ENCODE results near the gene NAA35.
A peak's percentile ranks its signal among the peaks of the same experiment; 100 is the strongest.
"Not testable (repeated sequence)": the region's sequence is repeated elsewhere in the genome, so short reads cannot be mapped to it uniquely, and the experiment has no call there.

The NAA35 gene

DNA sequence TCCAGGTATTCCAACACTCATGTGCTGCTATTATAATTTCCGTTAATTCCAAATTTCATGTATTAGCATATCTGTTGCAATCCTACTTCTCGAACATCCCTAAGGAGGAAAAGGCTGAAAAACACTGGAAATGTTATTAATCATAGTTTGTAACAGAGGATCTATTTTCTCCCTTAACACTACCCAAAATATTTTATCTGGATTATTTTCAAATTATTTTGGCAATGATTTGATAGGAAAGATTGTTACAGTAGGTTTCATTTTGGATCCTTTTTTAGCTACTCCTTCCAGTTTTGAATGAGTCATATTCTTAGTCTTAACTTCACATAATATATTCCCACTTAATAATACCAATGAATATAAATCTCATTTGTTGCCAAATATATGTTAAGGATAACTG is 13.9 kb upstream of the NAA35 start:
- no peak for DNase-seq (ENCODE audit: extremely low read depth, low read depth)
- TF ChIP-seq, protein P1, sequence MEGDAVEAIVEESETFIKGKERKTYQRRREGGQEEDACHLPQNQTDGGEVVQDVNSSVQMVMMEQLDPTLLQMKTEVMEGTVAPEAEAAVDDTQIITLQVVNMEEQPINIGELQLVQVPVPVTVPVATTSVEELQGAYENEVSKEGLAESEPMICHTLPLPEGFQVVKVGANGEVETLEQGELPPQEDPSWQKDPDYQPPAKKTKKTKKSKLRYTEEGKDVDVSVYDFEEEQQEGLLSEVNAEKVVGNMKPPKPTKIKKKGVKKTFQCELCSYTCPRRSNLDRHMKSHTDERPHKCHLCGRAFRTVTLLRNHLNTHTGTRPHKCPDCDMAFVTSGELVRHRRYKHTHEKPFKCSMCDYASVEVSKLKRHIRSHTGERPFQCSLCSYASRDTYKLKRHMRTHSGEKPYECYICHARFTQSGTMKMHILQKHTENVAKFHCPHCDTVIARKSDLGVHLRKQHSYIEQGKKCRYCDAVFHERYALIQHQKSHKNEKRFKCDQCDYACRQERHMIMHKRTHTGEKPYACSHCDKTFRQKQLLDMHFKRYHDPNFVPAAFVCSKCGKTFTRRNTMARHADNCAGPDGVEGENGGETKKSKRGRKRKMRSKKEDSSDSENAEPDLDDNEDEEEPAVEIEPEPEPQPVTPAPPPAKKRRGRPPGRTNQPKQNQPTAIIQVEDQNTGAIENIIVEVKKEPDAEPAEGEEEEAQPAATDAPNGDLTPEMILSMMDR (IDR thresholded peaks at IDR 0.05; ENCODE audit: low read depth, low read length, missing control alignments) = no peak
- H3K4me3 ChIP-seq (replicated peaks; ENCODE audit: low read depth, low read length) = no peak overlapping the region

DNA sequence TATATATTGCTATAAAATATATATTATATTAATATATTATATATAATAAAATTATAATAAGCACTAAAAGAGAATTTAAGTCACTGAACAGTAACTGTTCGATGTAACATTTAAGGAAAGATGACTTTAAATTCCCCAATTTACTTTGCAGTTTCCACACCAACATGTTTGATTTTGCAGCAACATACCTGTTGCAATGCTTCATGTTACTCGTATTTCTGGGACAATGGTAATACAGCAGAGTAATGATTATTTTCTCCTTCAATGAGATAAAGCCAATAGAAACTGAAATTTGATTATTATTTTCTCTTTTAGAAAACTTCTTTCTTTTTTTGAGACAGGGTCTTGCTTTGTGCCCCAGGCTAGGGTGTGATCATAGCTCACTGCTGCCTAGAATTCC is 9.5 kb upstream of the NAA35 start:
- TF ChIP-seq, protein P1 (IDR thresholded peaks at IDR 0.05; ENCODE audit: low read depth, low read length, missing control alignments) = no peak
- no peak for DNase-seq (ENCODE audit: extremely low read depth, low read depth)
- no peak overlapping the region for H3K4me3 ChIP-seq (replicated peaks; ENCODE audit: low read depth, low read length)

DNA sequence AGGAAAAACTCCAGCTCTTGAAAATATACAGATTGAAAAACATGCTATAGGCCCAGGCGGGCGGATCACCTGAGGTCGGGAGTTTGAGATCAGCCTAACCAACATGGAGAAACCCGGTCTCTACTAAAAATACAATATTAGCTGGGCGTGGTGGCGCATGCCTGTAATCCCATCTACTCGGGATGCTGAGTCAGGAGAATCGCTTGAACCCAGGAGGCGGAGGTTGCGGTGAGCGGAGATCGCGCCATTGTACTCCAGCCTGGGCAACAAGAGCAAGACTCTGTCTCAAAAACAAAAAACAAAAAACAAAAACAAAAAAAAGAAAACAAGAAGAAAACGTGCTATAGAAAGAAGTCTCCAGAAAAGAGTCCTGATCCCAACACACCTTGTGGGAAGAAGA is 5.0 kb upstream of the NAA35 start:
- DNase-seq (ENCODE audit: extremely low read depth, low read depth); H3K4me3 ChIP-seq (replicated peaks; ENCODE audit: low read depth, low read length): not testable (repeated sequence)

- TF ChIP-seq, protein P1 (IDR thresholded peaks at IDR 0.05; ENCODE audit: low read depth, low read length, missing control alignments) = no peak
- peak overlapping the region; percentile 93 for H3K4me3 ChIP-seq (replicated peaks; ENCODE audit: low read depth, low read length)
- DNase-seq (ENCODE audit: extremely low read depth, low read depth) = no peak
These were observed 593 bp upstream of the NAA35 start for GRCh38 chr9:85940275-85940831.

GRCh38 chr9:85941622-85941940 is 635 bp downstream of the NAA35 start:
- H3K4me3 ChIP-seq (replicated peaks; ENCODE audit: low read depth, low read length) = peak overlapping the region; percentile 93
- TF ChIP-seq, protein P1 (IDR thresholded peaks at IDR 0.05; ENCODE audit: low read depth, low read length, missing control alignments) = no peak
- no peak for DNase-seq (ENCODE audit: extremely low read depth, low read depth)

- peak overlapping the region; percentile 93 for H3K4me3 ChIP-seq (replicated peaks; ENCODE audit: low read depth, low read length)
- no peak for DNase-seq (ENCODE audit: extremely low read depth, low read depth)
- TF ChIP-seq, protein P1 (IDR thresholded peaks at IDR 0.05; ENCODE audit: low read depth, low read length, missing control alignments) = no peak
These were observed 1.3 kb downstream of the NAA35 start for GRCh38 chr9:85941966-85942912.

- DNase-seq (ENCODE audit: extremely low read depth, low read depth) = no peak
- H3K4me3 ChIP-seq (replicated peaks; ENCODE audit: low read depth, low read length) = peak overlapping the region; percentile 93
- TF ChIP-seq, protein P1 (IDR thresholded peaks at IDR 0.05; ENCODE audit: low read depth, low read length, missing control alignments) = no peak
These were observed 2.2 kb downstream of the NAA35 start for GRCh38 chr9:85942913-85943709.
